GM23338 (cell line): ENCODE data around the gene PHF21A.

Experiments
- CREB1 ChIP-seq: fragments of 250-450 bp; sonication (Bioruptor Pico); IDR thresholded peaks from 2 replicates; pipeline ENCODE4 v1.5.0; 2020; ENCODE audit warnings: low read depth, mild to moderate bottlenecking, moderate library complexity
- CTCF ChIP-seq, 2 experiments: fragments of 200-600 bp in 1 of 2; sonication (generic) in 1 of 2; conservative IDR thresholded peaks; 2 replicates each; pipeline versions ENCODE4 v1.5.1 to v1.6.1; 2016 to 2017; ENCODE audit warnings: antibody characterized with exemption in 2 of 2, low read depth in 2 of 2, mild to moderate bottlenecking in 2 of 2, moderate library complexity in 1 of 2
- ETS1 ChIP-seq: IDR thresholded peaks from 2 replicates; pipeline ENCODE4 v1.6.1; 2016; ENCODE audit warnings: antibody characterized with exemption
- EZH2 ChIP-seq: fragments of 200-600 bp; sonication (generic); IDR thresholded peaks from one replicate; pipeline ENCODE4 v1.8.0; 2017; ENCODE audit warnings: antibody characterized with exemption, mild to moderate bottlenecking, low read depth; ENCODE audit not compliant: unreplicated experiment
- EZH2phosphoT487 ChIP-seq: fragments of 200-600 bp; sonication (generic); IDR thresholded peaks from one replicate; pipeline ENCODE4 v1.8.1; 2018; ENCODE audit warnings: antibody characterized with exemption; ENCODE audit not compliant: unreplicated experiment
- NANOG ChIP-seq: IDR thresholded peaks from 2 replicates; pipeline ENCODE4 v1.6.1; 2016; ENCODE audit warnings: antibody characterized with exemption, borderline replicate concordance
- REST ChIP-seq: IDR thresholded peaks from one replicate; pipeline ENCODE4 v1.6.1; 2018; ENCODE audit warnings: antibody characterized with exemption; ENCODE audit not compliant: unreplicated experiment

- TF ChIP-seq CTCF (conservative IDR thresholded peaks at IDR 0.05; ENCODE audit: low read depth in 2 of 2) (no peak), ETS1 (no peak), NANOG (no peak), CREB1 (CRISPR knock-in tag) (no peak), EZH2phosphoT487 (no peak), EZH2 (no peak), REST (no peak)
Measured at GRCh38 chr11:45897556-45897955, 223.7 kb downstream of the PHF21A start.
